SW 1271 (cell line): ENCODE measurements around the gene PLCH1.

Experiments used
- DNase-seq, 2 experiments: peaks; one replicate each; lab custom pipeline; 2025; lab: John Stamatoyannopoulos, UW

Gene PLCH1

GRCh38 chr3:155682426-155683343 lies 62.2 kb downstream of the PLCH1 start:
- DNase-seq = no peak

DNA sequence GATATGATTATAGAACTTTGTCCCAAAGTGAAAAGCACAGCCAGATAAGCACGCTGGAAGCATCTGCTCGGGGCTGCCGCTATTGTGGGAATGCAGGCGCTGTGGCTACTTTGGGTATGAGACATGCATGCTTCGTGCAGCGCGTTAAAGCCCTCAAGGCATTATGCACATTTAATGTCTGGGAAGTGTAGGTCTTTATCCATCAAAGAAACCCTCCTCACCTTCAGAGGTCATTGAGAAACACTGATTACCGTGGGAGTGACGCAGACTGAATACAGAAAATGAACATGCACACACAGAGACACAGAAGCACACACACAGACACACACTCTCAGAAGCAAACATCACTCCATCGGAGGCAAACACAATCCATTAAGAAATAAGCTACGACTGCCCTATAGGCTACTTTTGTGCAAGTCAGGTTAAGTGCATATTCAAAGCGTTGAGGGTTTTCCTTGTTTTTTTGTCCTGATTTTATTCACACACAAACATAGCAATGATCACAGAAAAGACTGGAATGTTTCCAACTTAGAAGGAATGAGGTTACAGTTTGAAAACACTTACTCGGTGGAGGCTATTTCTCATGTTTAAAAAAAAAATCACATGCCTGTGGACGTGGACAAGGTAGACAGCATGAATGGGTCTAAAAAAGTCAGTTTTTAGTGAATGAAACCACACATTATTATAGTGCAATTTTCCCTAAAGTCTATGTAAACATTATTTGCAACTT lies 68.5 kb downstream of the PLCH1 start:
- no peak for DNase-seq

GRCh38 chr3:155675094-155675493 lies 69.8 kb downstream of the PLCH1 start:
- DNase-seq = no peak

- no peak for DNase-seq
Observed at GRCh38 chr3:155673421-155673820, 71.5 kb downstream of the PLCH1 start.

- DNase-seq = no peak
Observed at GRCh38 chr3:155670335-155670734, 74.5 kb downstream of the PLCH1 start.

- DNase-seq = no peak
Observed at GRCh38 chr3:155667988-155668387, 76.9 kb downstream of the PLCH1 start.

DNA sequence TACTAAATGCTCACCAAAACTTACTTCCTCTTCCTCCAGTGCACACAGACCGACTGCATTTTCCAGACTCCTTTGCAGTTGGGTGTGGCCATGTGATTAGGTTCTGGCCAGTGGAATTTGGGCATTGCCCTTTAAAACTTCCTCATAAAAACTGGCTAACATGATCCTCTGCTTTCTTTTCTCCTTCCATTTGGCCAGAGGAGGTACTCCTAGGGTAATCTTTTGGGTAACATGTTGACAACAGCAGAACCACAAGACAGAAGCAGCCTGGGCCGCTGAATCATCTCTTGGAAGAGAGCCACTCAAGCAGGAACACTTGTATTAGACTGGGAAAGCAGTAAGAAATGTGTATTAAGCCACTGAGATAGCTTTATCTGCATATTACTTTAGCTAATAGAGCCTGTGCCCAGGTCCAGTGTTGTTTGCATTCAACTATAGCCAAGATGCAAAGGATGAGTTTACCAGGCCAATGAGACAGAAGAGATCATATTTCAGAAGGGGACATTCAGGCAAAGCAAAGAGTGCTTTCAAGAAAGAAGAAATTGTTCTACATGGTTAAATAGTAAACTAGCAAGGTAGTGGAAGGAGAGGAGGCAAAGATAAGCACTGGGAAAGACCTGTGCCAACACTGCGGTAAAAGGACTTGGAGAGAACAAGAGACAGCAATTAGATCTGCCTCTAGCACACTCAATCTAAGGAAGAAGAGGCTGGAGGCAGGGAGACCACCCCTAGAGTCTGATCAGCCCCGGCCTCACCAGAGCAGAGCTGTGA lies 79.8 kb downstream of the PLCH1 start:
- DNase-seq = no peak

DNA sequence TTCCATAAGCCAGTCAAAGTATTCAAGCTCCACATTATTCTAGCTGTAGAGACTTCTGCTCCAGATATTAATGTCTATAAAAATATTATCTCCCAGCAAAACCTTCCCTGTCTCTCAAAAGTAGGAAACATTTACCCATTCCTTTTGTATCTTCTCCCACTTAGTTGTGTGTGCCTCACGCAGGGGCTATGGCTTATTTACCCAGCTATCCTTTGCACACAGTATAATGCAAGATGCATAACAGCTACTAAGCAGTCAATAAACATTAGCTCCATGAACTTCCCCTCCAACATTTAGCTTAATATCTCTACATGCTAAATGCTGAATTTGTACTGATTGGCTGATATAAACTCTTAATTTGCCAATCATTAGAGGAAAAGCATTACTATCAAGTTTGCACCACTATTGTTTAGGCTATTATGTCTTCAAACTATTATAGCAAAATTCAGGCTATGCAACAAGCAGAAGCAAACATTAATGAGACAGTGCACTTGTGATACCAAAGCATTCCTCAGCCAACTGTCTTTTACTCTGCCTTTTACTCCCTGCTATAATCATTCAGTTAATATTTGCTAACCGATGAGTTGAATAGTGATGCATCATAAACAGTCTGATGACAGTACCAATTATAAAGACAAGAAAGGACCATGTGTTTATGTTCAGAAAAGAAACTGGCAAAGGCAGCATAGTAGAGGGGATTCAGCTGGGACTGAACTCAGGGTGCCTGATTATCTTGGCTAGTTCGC lies 81.2 kb downstream of the PLCH1 start:
- DNase-seq = no peak

- DNase-seq = no peak
Observed at GRCh38 chr3:155661760-155662159, 83.1 kb downstream of the PLCH1 start.

- DNase-seq = no peak
Observed at GRCh38 chr3:155661042-155661441, 83.8 kb downstream of the PLCH1 start.

DNA sequence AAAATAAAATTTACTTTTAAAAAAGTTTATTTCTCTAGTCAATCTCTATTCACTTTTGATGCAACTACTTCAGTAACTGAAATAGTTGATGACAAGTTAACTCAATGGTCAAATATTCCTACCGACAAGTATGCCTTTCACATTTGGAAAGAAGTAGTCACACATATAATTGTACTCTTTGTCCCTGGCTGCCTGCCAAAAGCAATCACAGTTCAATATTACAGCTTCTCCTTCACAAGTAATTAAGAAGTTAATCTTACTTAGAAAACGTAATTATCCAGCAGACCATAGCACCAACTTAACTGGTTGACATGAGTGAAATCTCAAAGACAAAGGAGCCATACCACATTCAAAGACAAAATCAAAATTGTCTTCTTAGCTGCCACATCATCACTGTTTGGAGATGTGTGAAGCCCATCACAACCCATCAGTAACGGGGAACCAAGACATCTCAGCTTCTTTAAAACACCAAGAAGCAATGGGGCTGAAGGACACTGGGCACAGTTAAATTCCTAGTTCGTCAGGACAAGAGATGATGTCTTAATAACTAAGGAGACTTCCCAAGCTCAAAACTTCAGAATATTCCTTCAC lies 86.1 kb downstream of the PLCH1 start:
- no peak for DNase-seq

DNA sequence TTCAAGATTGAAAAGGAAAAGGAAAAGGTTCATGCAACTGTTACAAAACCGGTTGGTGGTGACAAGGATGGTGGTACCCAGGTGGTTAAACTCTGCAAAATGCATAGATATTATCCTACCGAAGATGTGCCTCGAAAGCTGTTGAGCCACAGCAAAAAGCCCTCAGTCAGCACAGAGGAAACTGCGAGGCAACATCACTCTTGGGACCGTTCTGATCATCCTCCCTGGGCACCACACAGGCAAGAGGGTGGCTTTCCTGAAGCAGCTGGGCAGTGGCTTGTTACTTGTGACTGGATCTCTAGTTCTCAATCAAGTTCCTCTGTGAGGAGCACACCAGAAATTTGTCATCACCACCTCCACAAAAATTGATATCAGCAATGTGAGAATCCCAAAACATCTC lies 86.9 kb downstream of the PLCH1 start:
- DNase-seq = no peak

- DNase-seq = no peak
Observed at GRCh38 chr3:155657161-155657560, 87.7 kb downstream of the PLCH1 start.

DNA sequence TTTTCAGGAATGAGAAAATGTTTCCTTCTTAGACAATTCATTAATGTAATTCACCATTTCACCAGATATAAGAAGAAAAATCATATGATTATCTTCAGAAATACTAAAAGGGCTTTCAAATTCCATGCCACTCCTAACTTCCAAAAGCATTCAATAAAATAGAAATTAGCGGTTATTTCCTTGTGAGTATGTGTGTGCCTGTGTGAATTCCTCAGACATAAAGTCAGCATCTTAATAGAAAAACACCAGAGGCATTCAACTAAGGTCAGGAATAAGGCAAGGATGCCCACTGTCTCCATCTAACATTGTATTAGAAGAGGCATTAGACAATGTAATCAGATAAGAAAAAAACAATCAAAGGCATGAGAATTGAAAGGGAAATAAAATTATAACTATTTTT lies 88.4 kb downstream of the PLCH1 start:
- no peak for DNase-seq

GRCh38 chr3:155651489-155652218 lies 93.2 kb downstream of the PLCH1 start:
- DNase-seq = no peak

DNA sequence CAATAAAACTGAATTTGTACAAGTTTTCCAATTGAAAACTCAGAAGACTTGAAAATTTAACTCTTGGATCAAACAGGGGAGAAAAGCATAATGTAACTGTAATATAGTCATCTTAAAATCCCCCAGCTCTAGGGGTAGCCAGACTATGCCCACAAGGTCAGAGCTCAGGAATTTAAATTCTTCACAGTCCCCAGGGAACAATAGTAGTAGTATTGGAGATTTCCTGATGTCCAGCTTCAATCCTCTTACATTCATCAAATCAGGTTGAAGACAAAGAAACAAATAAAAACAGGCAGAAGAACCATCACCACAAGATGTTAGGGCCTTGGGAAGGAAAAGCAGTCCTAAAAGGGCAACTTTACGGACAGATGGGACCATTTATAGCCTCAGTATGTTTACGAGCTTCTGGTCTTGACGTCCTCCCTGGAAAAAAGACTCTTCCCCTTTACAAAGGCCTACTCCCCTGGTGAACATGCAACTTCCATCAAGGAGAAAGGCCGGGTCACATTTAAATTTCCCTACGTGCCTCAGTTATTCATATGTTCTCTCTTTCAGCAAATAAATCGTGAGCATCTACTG lies 96.8 kb downstream of the PLCH1 start:
- no peak for DNase-seq

DNA sequence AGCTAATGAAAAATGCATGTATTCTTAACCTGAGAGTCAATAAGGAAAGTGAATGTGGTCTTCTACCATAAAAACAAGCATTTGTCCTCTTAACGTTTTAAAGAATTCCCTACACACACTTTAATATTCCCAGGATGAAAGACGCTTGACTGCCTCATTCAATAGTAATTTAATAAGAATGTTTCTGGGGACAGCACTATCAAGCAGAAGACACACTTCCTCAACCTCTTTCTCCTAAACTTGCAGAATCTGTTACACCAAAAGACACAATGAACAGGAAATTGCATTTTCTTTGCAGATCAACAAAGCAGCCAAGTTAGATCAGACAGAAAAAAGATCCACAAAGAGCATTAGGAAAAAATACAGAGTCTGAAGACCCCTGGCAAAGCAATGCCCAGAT lies 97.7 kb downstream of the PLCH1 start:
- no peak for DNase-seq

- DNase-seq = no peak
Observed at GRCh38 chr3:155646669-155647068, 98.2 kb downstream of the PLCH1 start.

- no peak for DNase-seq
Observed at GRCh38 chr3:155646128-155646527, 98.7 kb downstream of the PLCH1 start.

DNA sequence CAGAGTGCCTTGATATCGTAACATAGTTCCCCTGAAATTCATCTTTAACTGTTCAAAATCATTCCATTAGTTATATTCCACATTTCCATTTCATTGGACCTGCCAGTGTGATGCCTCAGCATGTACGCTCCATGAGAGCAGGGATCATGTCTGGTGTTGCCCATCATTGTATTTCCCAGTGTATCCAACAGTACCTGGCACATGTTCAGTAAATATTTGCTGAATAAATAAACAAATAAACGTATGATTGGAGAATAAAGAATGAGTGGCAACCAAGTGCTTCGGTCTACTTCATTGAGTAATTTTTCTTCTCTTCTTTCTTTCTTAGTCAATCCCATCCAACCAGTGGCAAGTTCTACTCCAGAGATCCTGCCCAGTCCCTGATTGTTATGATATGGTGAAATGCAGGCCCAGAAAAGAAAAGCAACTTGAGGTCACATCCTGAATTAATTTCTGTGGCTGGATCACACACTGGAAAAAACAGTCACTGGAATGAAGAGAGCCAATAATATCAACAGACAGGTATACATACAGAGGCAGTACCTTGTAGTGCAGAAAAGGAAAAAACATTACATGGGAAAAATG lies 101.2 kb downstream of the PLCH1 start:
- DNase-seq = no peak
